ENCODE results near the gene TARM1.
"Not testable (repeated sequence)": the region's sequence is repeated elsewhere in the genome, so short reads cannot be mapped to it uniquely, and the experiment has no call there.

TARM1 gene

GRCh38 chr19:54099190-54099902 lies 18.2 kb upstream of the TARM1 start:
- no peak for DNase-seq

GRCh38 chr19:54096617-54097106 lies 15.5 kb upstream of the TARM1 start:
- peak; percentile 18 for DNase-seq

GRCh38 chr19:54095859-54096616 lies 14.9 kb upstream of the TARM1 start:
- DNase-seq, result peak; percentile 51

- DNase-seq, result no peak
These were observed 14.1 kb upstream of the TARM1 start for GRCh38 chr19:54095136-54095858.

GRCh38 chr19:54094426-54095000 lies 13.3 kb upstream of the TARM1 start:
- DNase-seq, result no peak

- no peak for DNase-seq
These were observed 3.2 kb upstream of the TARM1 start for GRCh38 chr19:54084410-54084809.

- no peak for DNase-seq
These were observed 3.8 kb downstream of the TARM1 start for GRCh38 chr19:54077334-54077733.

GRCh38 chr19:54074851-54075250 lies 6.3 kb downstream of the TARM1 start:
- DNase-seq, result no peak

- DNase-seq, result no peak
These were observed 7.3 kb downstream of the TARM1 start for GRCh38 chr19:54073829-54074228.

- DNase-seq, result no peak
These were observed 11.7 kb downstream of the TARM1 start for GRCh38 chr19:54069470-54069869.

GRCh38 chr19:54063350-54064116 lies 17.6 kb downstream of the TARM1 start, which contains the start of gene VSTM1:
Gene VSTM1 (minus strand): TSS chr19:54063897. CDS start chr19:54063777, 120 bp downstream.
- DNase-seq, result no peak

GRCh38 chr19:54062643-54063042 lies 18.5 kb downstream of the TARM1 start:
- no peak for DNase-seq

- DNase-seq, result no peak
These were observed 33.5 kb downstream of the TARM1 start for GRCh38 chr19:54047616-54048015.

- DNase-seq, result no peak
These were observed 35.4 kb downstream of the TARM1 start for GRCh38 chr19:54045771-54046170.

- no peak for DNase-seq
These were observed 38.2 kb downstream of the TARM1 start for GRCh38 chr19:54042989-54043388.

GRCh38 chr19:54041969-54042606 lies 39.1 kb downstream of the TARM1 start:
- no peak for DNase-seq

GRCh38 chr19:54040003-54040402 lies 41.2 kb downstream of the TARM1 start:
- no peak for DNase-seq

- not testable (repeated sequence) for DNase-seq
These were observed 44.6 kb downstream of the TARM1 start for GRCh38 chr19:54036542-54036941.

GRCh38 chr19:54035215-54036178 lies 45.7 kb downstream of the TARM1 start:
- DNase-seq, result no peak

GRCh38 chr19:54030895-54031586 lies 50.1 kb downstream of the TARM1 start:
- DNase-seq, result no peak
